Urinary bladder (tissue), 2 donors: ENCODE measurements around the gene SLC17A3. TPM values are rescaled to one million over a fixed set of nuclear protein-coding genes. Genes with fewer than 3 reads are reported as not detected.

Source experiments
- polyA plus RNA-seq: library from polyadenylated mRNA; stranded (reverse); fragments of 200-250 nt; gene quantifications from one replicate; pipeline ENCODE4 v1.2.3, GENCODE V29; 2013
- total RNA-seq: library from RNA; depleted of rRNA; stranded (reverse); fragments of >200 nt; gene quantifications from one replicate; pipeline ENCODE4 v1.2.3, GENCODE V29; 2014
- donor health status: healthy.

Gene SLC17A3
- total and polyA plus RNA-seq, 2 donors = not detected

Other genes with a start within 250 kb of the SLC17A3 start
- gene SCGN, start 222.0 kb downstream of the SLC17A3 start, total RNA-seq = 0.21 TPM
- gene SCGN, start 222.0 kb downstream of the SLC17A3 start, polyA plus RNA-seq = 0.09 TPM
- gene SLC17A4, start 119.5 kb downstream of the SLC17A3 start, total RNA-seq = not detected
- 0.01 TPM for gene SLC17A4, start 119.5 kb downstream of the SLC17A3 start, polyA plus RNA-seq
- not detected for gene SLC17A1, start 42.2 kb downstream of the SLC17A3 start, total RNA-seq
- gene SLC17A1, start 42.2 kb downstream of the SLC17A3 start, polyA plus RNA-seq = not detected
- gene SLC17A2, start 56.4 kb upstream of the SLC17A3 start, total RNA-seq = 0.11 TPM
- gene SLC17A2, start 56.4 kb upstream of the SLC17A3 start, polyA plus RNA-seq = 0.04 TPM
- gene TRIM38, start 88.6 kb upstream of the SLC17A3 start, total RNA-seq = 13.4 TPM
- 4.6 TPM for gene TRIM38, start 88.6 kb upstream of the SLC17A3 start, polyA plus RNA-seq
- 7.3 TPM for gene HFE, start 213.2 kb upstream of the SLC17A3 start, total RNA-seq
- gene HFE, start 213.2 kb upstream of the SLC17A3 start, polyA plus RNA-seq = 9.4 TPM